NCI-H1048 (cell line): Measurements from ENCODE around the gene HSBP1L1.

ENCODE experiments used
- DNase-seq: peaks from one replicate; lab custom pipeline; 2025; lab: John Stamatoyannopoulos, UW

Gene HSBP1L1

GRCh38 chr18:79961527-79962291 is 2.7 kb upstream of the HSBP1L1 start:
- DNase-seq, result no peak

- DNase-seq, result no peak
These were observed 2.1 kb upstream of the HSBP1L1 start for GRCh38 chr18:79962311-79962710.

DNA sequence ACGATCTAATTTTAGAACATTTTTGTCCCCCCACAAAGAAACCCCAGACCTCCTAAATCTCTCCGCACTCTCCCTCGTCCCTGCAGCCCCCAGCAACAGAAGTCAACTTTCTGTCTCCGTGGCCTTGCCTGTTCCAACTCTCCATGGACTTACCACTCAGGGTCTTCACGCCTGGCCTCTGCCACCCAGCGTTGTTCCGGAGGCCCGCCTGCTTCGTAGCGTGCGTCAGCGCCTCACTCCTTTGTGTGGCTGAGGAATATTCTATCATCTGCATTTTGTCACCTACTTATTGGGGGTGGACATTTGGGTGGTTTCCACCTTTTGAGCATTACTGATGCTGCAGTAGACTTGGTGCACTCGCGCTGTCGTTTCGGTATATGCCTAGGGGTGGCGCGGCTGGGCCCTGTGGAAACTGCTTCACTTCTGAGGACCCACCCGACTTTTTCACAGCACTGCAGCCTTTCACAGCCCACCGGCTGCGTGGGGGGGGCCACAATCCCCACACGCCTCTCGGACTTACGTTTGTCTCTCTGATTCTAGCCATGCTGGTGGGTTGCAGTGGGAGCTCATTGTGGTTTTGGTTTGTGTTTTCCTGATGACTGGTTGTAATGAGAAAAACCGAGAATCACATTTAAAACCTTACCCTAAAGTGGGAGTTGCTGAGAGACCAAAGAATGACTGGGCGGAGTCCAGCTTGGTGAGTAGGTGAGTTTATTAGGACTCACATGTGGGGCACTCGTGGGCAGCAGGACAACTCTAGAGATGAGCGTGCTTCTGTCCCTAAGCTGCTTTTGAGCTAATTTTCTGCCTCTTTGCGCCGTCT is 1.4 kb upstream of the HSBP1L1 start:
- no peak for DNase-seq

GRCh38 chr18:79963658-79964329 is 649 bp upstream of the HSBP1L1 start:
- no peak for DNase-seq

DNA sequence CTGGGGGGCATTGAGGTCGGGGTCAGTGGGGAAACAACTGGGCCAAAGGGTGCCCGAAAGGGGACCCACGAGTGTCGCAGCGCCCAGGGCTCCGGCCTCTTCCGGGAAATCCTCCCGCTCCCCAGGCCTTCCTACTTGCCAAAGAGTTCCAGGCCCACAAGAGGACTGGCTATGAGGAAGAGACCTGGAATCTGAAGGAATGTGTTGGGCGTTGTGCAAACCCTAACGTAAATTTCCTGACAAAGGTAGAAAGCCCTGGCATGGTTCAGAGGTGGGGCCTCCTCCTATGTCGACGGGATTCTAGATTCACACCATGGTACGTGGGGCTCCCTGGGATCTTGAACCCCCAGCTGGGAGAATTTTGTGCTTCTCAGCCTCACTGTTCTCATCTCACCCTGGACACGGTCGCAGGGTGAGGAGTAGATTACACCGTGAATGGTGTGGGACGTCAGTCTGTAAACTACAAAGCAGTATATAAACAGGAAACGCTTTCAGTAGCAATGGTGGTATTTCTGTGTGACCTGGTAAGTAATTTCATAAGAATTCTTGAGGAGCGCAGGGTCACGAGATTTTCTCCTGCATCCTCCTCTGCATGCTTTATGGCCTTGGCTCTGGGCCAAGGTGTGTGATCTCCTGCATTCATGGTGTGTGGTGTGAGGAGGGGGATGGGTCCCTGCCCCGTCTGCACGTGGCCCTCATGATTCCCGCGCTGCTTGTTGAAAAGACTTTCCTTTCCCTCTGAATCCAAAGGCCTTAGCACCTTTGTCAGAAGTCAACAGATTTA is 868 bp downstream of the HSBP1L1 start:
- no peak for DNase-seq

DNA sequence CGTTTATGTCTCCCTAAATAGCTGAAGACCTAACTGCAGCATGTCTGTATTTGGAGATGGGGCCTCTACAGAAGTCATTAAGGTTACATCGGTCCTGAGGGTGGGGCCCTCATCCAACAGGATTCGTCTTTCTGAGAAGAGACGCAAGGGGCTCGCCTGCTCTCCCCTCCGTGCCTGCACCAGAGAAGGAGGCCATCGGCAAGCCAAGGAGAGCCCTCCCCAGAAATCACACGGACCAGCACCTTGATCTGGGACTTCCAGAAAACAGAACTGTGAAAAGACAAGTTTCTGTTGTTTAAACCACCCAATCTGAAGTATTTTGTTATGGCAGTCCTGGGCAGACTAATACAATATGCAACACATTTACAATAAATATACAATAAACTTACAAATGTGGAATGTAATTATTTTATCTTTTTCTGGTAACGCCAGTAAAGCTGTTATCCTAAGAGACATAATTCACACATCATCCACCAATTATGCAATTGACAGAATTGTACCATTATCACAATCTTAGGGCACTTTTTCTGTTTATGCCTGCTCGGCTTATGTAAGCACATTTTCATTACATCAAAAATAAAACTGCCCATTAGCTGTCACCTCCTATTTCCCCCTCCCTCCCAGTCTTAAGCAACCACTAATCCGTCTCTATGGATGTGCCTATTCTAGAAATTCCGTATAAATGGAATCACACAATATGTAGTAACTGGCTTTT is 6.1 kb downstream of the HSBP1L1 start:
- no peak for DNase-seq

- no peak for DNase-seq
These were observed 6.9 kb downstream of the HSBP1L1 start for GRCh38 chr18:79971211-79971952.

- no peak for DNase-seq
These were observed 7.5 kb downstream of the HSBP1L1 start for GRCh38 chr18:79971986-79972385.

GRCh38 chr18:79972720-79973119 is 8.3 kb downstream of the HSBP1L1 start:
- no peak for DNase-seq

- DNase-seq, result no peak
These were observed 9.1 kb downstream of the HSBP1L1 start for GRCh38 chr18:79973517-79973916.

- no peak for DNase-seq
These were observed 9.7 kb downstream of the HSBP1L1 start for GRCh38 chr18:79974025-79974654.

GRCh38 chr18:79975043-79975442 is 10.6 kb downstream of the HSBP1L1 start:
- DNase-seq, result no peak

DNA sequence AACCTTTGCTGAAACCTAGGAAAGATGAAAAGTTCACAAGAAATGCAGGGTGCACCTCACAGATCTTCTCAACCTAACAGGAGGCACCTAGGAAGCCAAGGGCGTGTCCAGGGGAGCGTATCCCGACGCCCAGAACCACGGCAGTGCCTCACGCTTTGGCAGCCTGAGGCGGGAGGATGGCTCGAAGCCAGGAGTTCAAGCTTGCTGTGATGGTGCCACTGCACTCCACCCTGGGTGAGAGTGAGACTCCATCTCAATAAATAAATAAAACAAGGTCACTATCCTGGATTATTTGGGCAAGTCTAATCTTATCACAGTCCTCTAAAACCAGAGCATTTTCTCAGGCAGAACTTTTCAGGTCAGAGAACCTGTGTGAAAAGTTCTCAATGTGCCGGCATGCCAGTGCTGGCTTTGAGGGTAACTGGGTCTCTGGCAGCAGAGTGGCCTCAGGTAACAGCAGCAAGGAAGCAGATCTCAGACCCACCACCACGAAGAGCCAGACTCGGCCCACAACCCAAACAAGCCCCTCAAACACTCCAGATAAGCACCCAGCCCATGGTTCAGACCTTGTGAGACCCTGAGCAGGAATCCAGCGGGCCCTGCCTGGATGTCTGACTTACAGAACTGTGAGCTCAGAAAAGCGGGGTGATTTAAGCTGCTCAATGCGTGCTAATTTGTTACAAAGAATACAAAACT is 11.7 kb downstream of the HSBP1L1 start:
- DNase-seq, result no peak

DNA sequence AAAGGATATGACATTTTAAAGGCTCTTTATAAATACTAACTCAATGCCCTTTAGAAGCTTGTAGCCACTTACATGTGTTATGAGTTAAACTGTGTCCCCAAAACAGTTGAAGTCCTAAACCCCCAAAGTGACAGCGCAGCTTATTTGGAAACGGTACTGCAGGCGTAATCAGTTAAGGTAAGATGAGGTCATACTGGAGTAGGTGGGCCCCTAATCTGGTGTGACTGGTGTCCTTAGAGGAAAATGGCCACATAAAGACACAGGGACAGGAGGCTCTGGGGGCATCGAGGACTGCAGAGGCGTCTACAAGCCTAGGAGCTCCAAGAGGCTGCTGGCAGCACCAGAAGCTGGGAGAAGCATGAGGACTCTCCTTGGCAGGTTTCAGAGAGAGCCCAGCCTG is 15.4 kb downstream of the HSBP1L1 start:
- no peak for DNase-seq

DNA sequence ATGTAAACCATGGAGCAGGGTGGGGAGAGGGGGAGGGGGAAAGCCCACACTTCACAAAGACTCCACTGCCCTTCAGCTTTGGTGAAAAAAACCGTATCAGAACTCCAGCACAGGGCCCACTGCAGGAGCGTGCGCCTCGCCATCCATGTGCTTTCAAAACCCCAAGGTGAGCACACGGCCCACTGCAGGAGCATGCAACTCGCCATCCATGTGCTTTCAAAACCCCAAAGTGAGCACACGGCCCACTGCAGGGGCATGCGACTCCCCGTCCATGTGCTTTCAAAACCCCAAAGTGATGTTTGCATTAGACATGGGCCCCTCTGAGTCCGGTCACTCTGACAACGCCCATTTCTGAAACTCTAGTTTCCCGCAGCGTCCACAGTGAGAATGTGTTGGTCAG is 16.1 kb downstream of the HSBP1L1 start:
- no peak for DNase-seq

- no peak for DNase-seq
These were observed 18.3 kb downstream of the HSBP1L1 start for GRCh38 chr18:79982736-79983135.

DNA sequence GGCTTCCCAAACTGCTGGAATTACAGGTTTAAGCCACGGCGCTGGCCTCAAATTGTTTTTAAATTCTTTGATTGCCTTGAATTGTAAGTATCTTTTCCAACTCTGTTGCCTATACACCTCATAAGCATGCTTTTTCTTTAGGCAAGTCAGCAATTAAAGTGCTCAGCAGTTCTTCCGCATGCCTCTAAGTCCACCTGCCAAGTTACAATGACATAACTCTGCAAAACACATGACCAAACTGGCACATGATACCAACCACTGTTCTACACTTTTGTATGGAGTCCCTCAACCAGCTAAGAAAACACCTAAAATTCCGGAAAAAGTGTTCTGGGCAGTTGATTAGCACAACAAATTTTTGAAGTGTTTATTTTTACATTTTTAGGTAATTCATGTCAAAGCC is 18.8 kb downstream of the HSBP1L1 start:
- DNase-seq, result no peak

- DNase-seq, result no peak
These were observed 19.4 kb downstream of the HSBP1L1 start for GRCh38 chr18:79983793-79984192.

GRCh38 chr18:79985172-79985571 is 20.7 kb downstream of the HSBP1L1 start:
- DNase-seq, result no peak

- DNase-seq, result no peak
These were observed 22.3 kb downstream of the HSBP1L1 start for GRCh38 chr18:79986726-79987125.
